GM18507 (cell line): ENCODE results near the gene SHISA6.

ENCODE experiments used
- DNase-seq: peaks from one replicate; pipeline ENCODE4 v3.0.0; 2011; ENCODE audit warnings: low read depth; ENCODE audit not compliant: insufficient read length; ENCODE audit errors: extremely low spot score
- FAIRE-seq: peaks from 2 replicates; lab custom pipeline; 2011; peaks lifted over from hg19 to GRCh38; lab: Jason Lieb, UNC

SHISA6 gene

GRCh38 chr17:11391134-11391533, 150.1 kb downstream of the SHISA6 start:
- no peak for DNase-seq
- FAIRE-seq: no peak

- FAIRE-seq (no peak), DNase-seq (no peak)
Observed at GRCh38 chr17:11404431-11405276, 163.6 kb downstream of the SHISA6 start.

GRCh38 chr17:11406716-11407115, 165.7 kb downstream of the SHISA6 start:
- DNase-seq (no peak), FAIRE-seq (no peak)

- DNase-seq (no peak), FAIRE-seq (no peak)
Observed at GRCh38 chr17:11412654-11413053, 171.6 kb downstream of the SHISA6 start.

- no peak for DNase-seq
- no peak for FAIRE-seq
Observed at GRCh38 chr17:11418342-11418741, 177.3 kb downstream of the SHISA6 start.

GRCh38 chr17:11430751-11431150, 189.7 kb downstream of the SHISA6 start:
- FAIRE-seq (no peak), DNase-seq (no peak)

DNA sequence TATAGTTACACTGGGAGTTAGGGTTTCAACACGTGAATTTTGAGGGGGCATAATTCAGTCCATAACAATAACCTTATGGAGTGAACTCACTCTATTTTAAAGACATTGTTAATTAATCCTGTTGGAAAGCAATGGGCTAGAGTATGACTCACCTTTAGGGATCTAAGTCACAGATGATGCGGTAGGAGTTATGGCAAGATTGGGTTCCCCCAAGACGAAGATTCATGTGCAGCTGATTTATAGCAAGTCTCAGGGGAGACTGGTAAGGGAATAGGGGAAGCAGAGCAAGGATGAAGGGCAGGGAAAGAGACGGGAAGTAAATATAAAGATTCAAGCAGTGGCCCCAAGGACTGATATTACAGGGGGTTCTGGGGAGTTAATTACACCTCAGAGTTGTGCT, 197.7 kb downstream of the SHISA6 start:
- DNase-seq (no peak), FAIRE-seq (no peak)

DNA sequence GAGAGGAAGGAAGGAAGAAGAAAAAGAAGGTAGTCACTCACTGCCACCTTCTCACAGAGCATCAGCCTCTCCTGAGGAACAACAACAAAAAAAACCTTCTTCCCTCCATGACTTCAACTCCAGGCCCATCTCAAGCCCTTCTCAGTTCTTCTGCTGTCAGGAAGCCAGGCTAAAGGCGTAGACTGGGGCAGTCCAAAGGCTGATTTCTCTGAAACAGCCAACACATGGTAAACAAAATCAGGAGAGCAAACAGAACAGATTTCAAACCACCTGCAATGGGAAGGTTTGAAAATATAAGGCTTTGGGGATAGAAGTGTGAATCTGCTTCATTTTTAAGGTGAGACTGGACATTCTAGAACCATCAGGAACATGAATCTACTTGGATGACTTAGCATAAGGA, 200.0 kb downstream of the SHISA6 start:
- no peak for DNase-seq
- no peak for FAIRE-seq

- DNase-seq (no peak), FAIRE-seq (no peak)
Observed at GRCh38 chr17:11446316-11446715, 205.3 kb downstream of the SHISA6 start.

DNA sequence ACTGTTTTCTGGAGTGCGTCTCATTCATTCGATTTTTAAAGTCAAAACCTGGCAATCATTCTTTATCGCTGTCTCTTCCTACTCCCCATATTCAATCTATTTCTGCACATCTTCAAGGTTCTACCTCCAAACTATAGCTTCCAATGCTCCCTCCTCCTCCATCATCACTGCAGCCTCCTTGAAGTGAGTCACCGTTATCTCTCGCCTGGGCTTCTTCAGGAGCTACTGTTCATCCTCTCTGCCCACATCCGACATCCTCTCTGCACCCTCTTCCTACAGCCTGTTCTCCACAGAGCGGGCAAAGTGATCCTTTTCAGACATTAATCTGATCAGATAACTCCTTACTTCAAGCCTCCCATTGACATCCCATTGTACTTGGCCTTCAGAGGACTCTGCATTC, 213.1 kb downstream of the SHISA6 start:
- DNase-seq: no peak
- FAIRE-seq: no peak

DNA sequence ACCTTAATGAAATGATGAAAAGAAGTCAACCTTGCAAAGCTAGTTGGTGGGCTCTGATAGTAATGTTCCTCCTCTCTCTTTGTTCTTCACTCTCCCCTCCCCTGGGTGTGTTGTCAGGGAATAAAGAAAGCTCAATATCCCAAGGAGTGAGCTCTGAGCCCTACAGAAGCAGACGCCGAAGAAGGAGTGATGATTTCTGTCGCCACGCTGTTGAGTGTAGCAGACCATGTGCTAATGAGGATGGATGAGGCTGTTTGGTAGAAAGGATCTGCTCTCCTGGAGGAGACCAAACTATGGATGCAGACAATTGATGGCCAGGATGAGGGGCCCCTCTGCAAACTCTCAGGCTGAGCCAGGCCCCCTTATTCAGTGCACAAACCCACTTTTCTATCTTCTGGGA, 217.3 kb downstream of the SHISA6 start:
- FAIRE-seq: no peak

GRCh38 chr17:11459861-11460331, 218.9 kb downstream of the SHISA6 start:
- FAIRE-seq (no peak), DNase-seq (no peak)

More for the DNA sequence above, 217.3 kb downstream of the SHISA6 start:
- DNase-seq: no peak

- FAIRE-seq: no peak
- DNase-seq: no peak
Observed at GRCh38 chr17:11461993-11462548, 221.1 kb downstream of the SHISA6 start.

DNA sequence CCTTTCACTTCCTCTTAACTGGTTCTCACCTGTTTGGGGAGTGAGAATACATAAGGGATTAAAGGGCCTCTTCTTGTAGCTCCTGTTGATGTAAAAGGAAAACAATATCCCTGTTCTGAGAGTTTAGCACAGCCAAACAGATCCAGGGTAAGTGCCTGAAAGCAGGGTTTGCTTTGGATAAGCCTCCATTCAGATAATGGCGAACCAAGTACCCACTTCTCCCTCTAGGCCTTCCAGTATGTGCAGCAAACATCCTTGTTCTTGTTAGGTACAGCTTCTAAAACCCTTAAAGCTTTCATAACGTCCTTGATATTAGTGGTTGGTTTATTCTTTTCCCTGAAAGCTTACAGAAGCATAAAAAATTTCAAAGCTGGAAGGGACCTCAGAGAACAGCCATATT, 226.6 kb downstream of the SHISA6 start:
- FAIRE-seq: no peak
- no peak for DNase-seq

GRCh38 chr17:11485336-11486100, 244.5 kb downstream of the SHISA6 start:
- FAIRE-seq: no peak

DNA sequence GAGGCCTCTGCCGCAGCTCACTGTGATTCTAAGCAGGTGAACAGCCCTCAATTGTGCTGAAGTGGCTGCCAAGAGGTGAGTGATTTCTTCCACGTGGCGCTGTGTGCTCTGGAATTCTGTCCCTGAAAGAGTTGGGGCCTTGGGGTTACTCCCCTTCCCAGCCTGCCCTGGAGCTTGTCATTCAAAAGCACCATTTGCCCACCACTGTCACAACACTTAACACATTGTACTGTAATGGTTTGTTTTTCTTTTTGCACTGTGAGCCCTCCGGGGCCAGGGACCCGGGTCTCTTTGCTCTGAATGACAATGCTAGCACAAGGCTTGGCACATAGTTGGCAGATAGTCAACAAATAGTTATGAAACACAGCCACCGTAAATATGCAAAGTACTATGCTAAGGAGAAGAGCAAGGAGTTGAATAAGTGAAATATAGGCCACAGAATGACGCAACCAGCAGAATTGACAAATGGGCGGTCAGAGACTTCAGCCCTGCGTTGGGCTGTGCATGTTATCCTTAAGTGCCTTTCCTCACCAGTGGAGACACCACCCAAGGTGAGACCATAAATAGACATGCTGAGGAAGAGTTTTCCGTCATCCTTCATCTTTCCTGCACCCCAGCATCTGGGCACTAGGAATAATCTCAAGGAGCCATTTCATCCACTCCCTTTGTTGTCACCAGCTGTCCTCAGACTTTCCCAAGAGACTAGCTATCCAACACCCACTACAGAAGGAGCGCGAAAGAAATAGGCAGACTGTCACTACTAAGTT, 245.3 kb downstream of the SHISA6 start:
- FAIRE-seq: no peak
- no peak for DNase-seq

More at GRCh38 chr17:11485336-11486100, 244.5 kb downstream of the SHISA6 start:
- no peak for DNase-seq

- no peak for FAIRE-seq
- DNase-seq: no peak
Observed at GRCh38 chr17:11486868-11487310, 245.9 kb downstream of the SHISA6 start.

- no peak for FAIRE-seq
Observed at GRCh38 chr17:11487469-11487868, 246.5 kb downstream of the SHISA6 start.

GRCh38 chr17:11488407-11488806, 247.4 kb downstream of the SHISA6 start:
- FAIRE-seq: no peak
- no peak for DNase-seq

More at GRCh38 chr17:11487469-11487868, 246.5 kb downstream of the SHISA6 start:
- no peak for DNase-seq
